NAMALWA (cell line): ENCODE results near the gene CEP152.
"Not testable (repeated sequence)": the region's sequence is repeated elsewhere in the genome, so short reads cannot be mapped to it uniquely, and the experiment has no call there.

Experiments used
- DNase-seq: peaks from one replicate; pipeline ENCODE4 v3.0.0-alpha.2; 2015; ENCODE audit warnings: low spot score

Gene CEP152, protein sequence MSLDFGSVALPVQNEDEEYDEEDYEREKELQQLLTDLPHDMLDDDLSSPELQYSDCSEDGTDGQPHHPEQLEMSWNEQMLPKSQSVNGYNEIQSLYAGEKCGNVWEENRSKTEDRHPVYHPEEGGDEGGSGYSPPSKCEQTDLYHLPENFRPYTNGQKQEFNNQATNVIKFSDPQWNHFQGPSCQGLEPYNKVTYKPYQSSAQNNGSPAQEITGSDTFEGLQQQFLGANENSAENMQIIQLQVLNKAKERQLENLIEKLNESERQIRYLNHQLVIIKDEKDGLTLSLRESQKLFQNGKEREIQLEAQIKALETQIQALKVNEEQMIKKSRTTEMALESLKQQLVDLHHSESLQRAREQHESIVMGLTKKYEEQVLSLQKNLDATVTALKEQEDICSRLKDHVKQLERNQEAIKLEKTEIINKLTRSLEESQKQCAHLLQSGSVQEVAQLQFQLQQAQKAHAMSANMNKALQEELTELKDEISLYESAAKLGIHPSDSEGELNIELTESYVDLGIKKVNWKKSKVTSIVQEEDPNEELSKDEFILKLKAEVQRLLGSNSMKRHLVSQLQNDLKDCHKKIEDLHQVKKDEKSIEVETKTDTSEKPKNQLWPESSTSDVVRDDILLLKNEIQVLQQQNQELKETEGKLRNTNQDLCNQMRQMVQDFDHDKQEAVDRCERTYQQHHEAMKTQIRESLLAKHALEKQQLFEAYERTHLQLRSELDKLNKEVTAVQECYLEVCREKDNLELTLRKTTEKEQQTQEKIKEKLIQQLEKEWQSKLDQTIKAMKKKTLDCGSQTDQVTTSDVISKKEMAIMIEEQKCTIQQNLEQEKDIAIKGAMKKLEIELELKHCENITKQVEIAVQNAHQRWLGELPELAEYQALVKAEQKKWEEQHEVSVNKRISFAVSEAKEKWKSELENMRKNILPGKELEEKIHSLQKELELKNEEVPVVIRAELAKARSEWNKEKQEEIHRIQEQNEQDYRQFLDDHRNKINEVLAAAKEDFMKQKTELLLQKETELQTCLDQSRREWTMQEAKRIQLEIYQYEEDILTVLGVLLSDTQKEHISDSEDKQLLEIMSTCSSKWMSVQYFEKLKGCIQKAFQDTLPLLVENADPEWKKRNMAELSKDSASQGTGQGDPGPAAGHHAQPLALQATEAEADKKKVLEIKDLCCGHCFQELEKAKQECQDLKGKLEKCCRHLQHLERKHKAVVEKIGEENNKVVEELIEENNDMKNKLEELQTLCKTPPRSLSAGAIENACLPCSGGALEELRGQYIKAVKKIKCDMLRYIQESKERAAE (N-terminal part only)

GRCh38 chr15:48810414-48811324 lies at the start of gene CEP152:
TSS of gene CEP152 (minus strand) at chr15:48811069. CDS start at chr15:48805649, 5,420 bp downstream.
- DNase-seq: peak; percentile 100

GRCh38 chr15:48859426-48859825 lies 48.6 kb upstream of the CEP152 start:
- no peak for DNase-seq

- no peak for DNase-seq
Measured at GRCh38 chr15:48858401-48858800, 47.5 kb upstream of the CEP152 start.

- DNase-seq: no peak
Measured at GRCh38 chr15:48856942-48857341, 46.1 kb upstream of the CEP152 start.

GRCh38 chr15:48855501-48856440 lies 44.9 kb upstream of the CEP152 start:
- peak; percentile 16 for DNase-seq

GRCh38 chr15:48854434-48854833 lies 43.6 kb upstream of the CEP152 start:
- not testable (repeated sequence) for DNase-seq

DNA sequence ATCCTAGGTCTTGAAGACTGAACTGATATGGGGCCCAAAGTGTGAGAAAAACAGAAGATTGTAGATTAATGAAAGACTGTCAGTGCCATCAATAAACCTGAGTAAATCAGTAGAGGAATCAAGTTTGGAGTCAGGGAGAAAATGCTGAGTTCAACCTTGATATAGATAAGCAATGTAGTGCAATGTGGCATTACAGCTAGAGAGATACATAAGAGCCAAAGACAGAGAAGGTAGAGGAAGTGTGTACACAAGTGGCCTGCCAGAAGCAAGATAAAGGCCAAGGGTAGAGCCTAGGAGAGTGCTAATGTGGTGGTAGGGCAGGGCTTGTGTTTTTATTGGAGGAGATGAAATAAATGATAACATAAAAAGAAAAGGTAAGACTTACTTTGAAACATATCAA lies 41.1 kb upstream of the CEP152 start:
- no peak for DNase-seq

DNA sequence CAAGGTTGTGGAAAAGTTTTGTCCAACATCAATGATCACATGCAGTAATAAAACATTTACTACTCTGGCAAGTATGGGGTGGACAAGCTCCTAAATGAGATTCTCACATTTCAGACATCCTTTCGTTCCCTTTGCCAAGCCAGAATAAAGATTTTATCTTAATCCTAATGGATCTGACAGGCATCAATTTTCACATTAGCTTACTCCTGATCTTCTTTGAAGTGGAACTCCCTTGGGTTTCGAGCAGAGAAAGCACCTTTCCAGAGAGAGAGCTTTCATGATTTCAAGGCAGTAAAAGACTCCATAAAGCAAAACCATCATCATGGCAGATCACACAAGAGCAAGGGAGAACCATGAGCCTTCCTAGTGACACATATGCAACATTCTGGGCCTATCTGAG lies 39.8 kb upstream of the CEP152 start:
- no peak for DNase-seq

- DNase-seq: no peak
Measured at GRCh38 chr15:48845123-48845522, 34.3 kb upstream of the CEP152 start.

- DNase-seq: no peak
Measured at GRCh38 chr15:48842501-48842900, 31.6 kb upstream of the CEP152 start.

- no peak for DNase-seq
Measured at GRCh38 chr15:48834756-48835155, 23.9 kb upstream of the CEP152 start.

- DNase-seq: no peak
Measured at GRCh38 chr15:48833526-48834239, 22.8 kb upstream of the CEP152 start.

DNA sequence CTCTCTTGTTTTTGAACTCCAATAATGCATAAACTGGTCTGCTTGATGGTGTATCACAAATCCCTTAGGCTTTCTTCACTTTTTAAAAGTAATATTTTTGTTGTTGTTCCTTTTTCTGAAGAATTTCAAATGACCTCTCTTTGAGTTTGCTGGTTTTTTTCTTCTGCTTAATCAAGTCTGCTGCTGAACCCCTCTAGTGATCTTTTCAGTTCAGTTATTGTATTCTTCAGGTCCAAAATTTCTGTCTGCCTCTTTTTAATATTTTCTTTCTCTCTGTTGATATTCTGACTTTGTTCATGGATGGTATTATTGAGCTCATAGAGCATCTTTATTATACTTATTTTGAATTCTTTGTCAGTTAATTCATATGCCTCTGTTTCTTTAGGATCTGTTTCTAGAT lies 21.8 kb upstream of the CEP152 start:
- DNase-seq: no peak

GRCh38 chr15:48828906-48829305 lies 18.0 kb upstream of the CEP152 start:
- DNase-seq: no peak

DNA sequence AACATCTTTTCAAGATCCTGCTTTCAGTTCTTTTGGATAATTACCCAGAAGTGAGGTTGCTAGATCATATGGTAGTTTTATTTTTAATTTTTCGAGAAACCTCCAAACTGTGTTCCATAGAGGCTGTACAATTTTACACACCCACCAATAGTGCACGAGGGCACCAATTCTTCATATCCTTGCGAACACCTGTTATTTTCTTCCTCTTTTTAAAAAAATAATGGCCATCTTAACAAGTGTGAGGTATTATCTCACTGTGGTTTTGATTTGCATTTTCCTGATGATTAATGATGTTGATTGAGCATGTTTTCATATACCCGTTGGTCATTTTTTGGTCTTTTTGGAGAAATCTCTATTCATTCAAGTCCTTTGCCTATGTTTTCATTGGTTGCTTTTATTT lies 17.6 kb upstream of the CEP152 start:
- DNase-seq: no peak

DNA sequence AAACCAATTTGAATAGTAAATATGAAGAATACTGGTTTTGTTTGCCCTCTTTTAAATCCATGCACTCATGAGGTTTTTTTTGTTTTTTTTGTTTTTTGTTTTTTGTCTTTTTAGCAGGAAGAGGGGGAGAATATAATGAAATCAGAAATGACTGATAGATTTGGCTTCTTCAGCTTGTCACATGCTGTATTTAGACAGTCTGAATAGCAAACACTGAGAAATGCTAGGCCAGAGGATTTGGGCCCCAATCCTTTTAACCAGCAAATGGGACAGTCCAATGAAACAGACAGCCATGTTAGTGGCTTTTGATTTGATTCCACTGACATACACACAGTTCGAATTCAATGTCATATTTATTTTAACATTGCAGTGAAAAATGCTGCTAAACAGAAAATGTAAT lies 14.2 kb upstream of the CEP152 start:
- no peak for DNase-seq

GRCh38 chr15:48823706-48824105 lies 12.8 kb upstream of the CEP152 start:
- no peak for DNase-seq

- no peak for DNase-seq
Measured at GRCh38 chr15:48823237-48823636, 12.4 kb upstream of the CEP152 start.

GRCh38 chr15:48814286-48814685 lies 3.4 kb upstream of the CEP152 start:
- no peak for DNase-seq
